H9 (cell line): ENCODE measurements around the gene UNC79. TPM values are rescaled to one million over a fixed set of nuclear protein-coding genes. Genes with fewer than 3 reads are reported as not detected.

Experiments
- DNase-seq: peaks from one replicate; pipeline ENCODE4 v3.0.0-alpha.2; 2017
- H2AFZ ChIP-seq: one replicate; pipeline ENCODE4 v1.6.1; 2013; ENCODE audit warnings: mild to moderate bottlenecking, low read length, control low read depth, moderate library complexity
- H2AK5ac ChIP-seq: 2 replicates; pipeline ENCODE4 v1.6.1; 2013; ENCODE audit warnings: low read length, control low read depth, mixed read lengths; ENCODE audit not compliant: insufficient read length
- H2BK120ac ChIP-seq: one replicate; pipeline ENCODE4 v1.6.1; 2013; ENCODE audit warnings: low read depth, mild to moderate bottlenecking, low read length, control low read depth, inconsistent platforms; ENCODE audit not compliant: poor library complexity, severe bottlenecking
- H2BK12ac ChIP-seq: 2 replicates; pipeline ENCODE4 v1.6.1; 2013; ENCODE audit warnings: low read length, control low read depth, mixed read lengths, low read depth; ENCODE audit not compliant: insufficient read length
- H2BK15ac ChIP-seq: 2 replicates; pipeline ENCODE4 v1.6.1; 2013; ENCODE audit warnings: low read depth, low read length, control low read depth
- H2BK20ac ChIP-seq: one replicate; pipeline ENCODE4 v1.6.1; 2013; ENCODE audit warnings: low read depth, mild to moderate bottlenecking, low read length, control low read depth, inconsistent platforms; ENCODE audit not compliant: poor library complexity, severe bottlenecking
- H2BK5ac ChIP-seq: 2 replicates; pipeline ENCODE4 v1.6.1; 2013; ENCODE audit warnings: low read length, control low read depth, mixed read lengths; ENCODE audit not compliant: insufficient read length
- H3K14ac ChIP-seq: 2 replicates; pipeline ENCODE4 v1.6.1; 2013; ENCODE audit warnings: low read length, control low read depth; ENCODE audit not compliant: insufficient read depth
- H3K18ac ChIP-seq: 2 replicates; pipeline ENCODE4 v1.6.1; 2013; ENCODE audit warnings: low read depth, mild to moderate bottlenecking, mixed read lengths, low read length, control low read depth; ENCODE audit not compliant: insufficient read length
- H3K23ac ChIP-seq: 2 replicates; pipeline ENCODE4 v1.6.1; 2013; ENCODE audit warnings: low read length, control low read depth, mixed read lengths, low read depth; ENCODE audit not compliant: insufficient read length
- H3K23me2 ChIP-seq: 2 replicates; pipeline ENCODE4 v1.6.1; 2013; ENCODE audit warnings: low read depth, mild to moderate bottlenecking, mixed read lengths, low read length, control low read depth; ENCODE audit not compliant: insufficient read length, poor library complexity, severe bottlenecking
- H3K27ac ChIP-seq: 2 replicates; pipeline ENCODE4 v1.5.1; 2013; ENCODE audit warnings: low read length, control low read depth, mixed read lengths, low read depth; ENCODE audit not compliant: insufficient read length
- H3K27me3 ChIP-seq: 2 replicates; pipeline ENCODE4 v1.6.1; 2013; ENCODE audit warnings: low read length, control low read depth, inconsistent platforms; ENCODE audit not compliant: insufficient read depth
- H3K4ac ChIP-seq: 2 replicates; pipeline ENCODE4 v1.6.1; 2013; ENCODE audit warnings: low read depth, mild to moderate bottlenecking, control low read depth, inconsistent platforms, low read length, moderate library complexity
- H3K4me1 ChIP-seq: 2 replicates; pipeline ENCODE4 v1.6.1; 2013; ENCODE audit warnings: low read length, control low read depth, inconsistent platforms; ENCODE audit not compliant: insufficient read depth
- H3K4me2 ChIP-seq: 2 replicates; pipeline ENCODE4 v1.6.1; 2013; ENCODE audit warnings: low read length, control low read depth, mixed read lengths; ENCODE audit not compliant: insufficient read length, insufficient read depth
- H3K56ac ChIP-seq: 2 replicates; pipeline ENCODE4 v1.6.1; 2013; ENCODE audit warnings: low read depth, mild to moderate bottlenecking, mixed read lengths, low read length, control low read depth; ENCODE audit not compliant: insufficient read length
- H3K79me1 ChIP-seq: 2 replicates; pipeline ENCODE4 v1.6.1; 2013; ENCODE audit warnings: low read depth, mild to moderate bottlenecking, moderate library complexity, low read length, control low read depth, inconsistent platforms; ENCODE audit not compliant: insufficient read depth, poor library complexity, severe bottlenecking
- H3K79me2 ChIP-seq: 2 replicates; pipeline ENCODE4 v1.6.1; 2013; ENCODE audit warnings: low read length, control low read depth, inconsistent platforms; ENCODE audit not compliant: insufficient read depth
- H3K9ac ChIP-seq: 2 replicates; pipeline ENCODE4 v1.6.1; 2013; ENCODE audit warnings: low read length, control low read depth, mixed read lengths; ENCODE audit not compliant: insufficient read length; ENCODE audit errors: extremely low read depth
- H3K9me3 ChIP-seq: one replicate; pipeline ENCODE4 v1.6.1; 2013; ENCODE audit warnings: low read depth, low read length, inconsistent platforms; ENCODE audit not compliant: control insufficient read depth
- H3T11ph ChIP-seq: one replicate; pipeline ENCODE4 v1.6.1; 2013; ENCODE audit warnings: mild to moderate bottlenecking, low read length, control low read depth, inconsistent platforms
- H4K20me1 ChIP-seq: one replicate; pipeline ENCODE4 v1.6.1; 2013; ENCODE audit not compliant: control insufficient read depth, insufficient read length, insufficient read depth
- H4K5ac ChIP-seq: 2 replicates; pipeline ENCODE4 v1.6.1; 2013; ENCODE audit warnings: low read depth, mild to moderate bottlenecking, mixed read lengths, low read length, control low read depth; ENCODE audit not compliant: insufficient read length
- H4K8ac ChIP-seq: replicated peaks from 2 replicates; pipeline ENCODE4 v1.6.1; 2013; ENCODE audit warnings: low read length, control low read depth, mixed read lengths, low read depth; ENCODE audit not compliant: insufficient read length
- H4K91ac ChIP-seq: 2 replicates; pipeline ENCODE4 v1.6.1; 2013; ENCODE audit warnings: low read depth, mild to moderate bottlenecking, moderate library complexity, mixed read lengths, low read length, control low read depth; ENCODE audit not compliant: insufficient read length
- H3K27ac Mint-ChIP-seq, 3 experiments: 2 replicates in 2 of 3; 3 replicates in 1 of 3; pipeline ENCODE4 v1.8.0; 2020 to 2021; ENCODE audit warnings: mixed read lengths in 3 of 3, mild to moderate bottlenecking in 1 of 3, moderate library complexity in 1 of 3
- H3K27me3 Mint-ChIP-seq: 2 replicates; pipeline ENCODE4 v1.8.0; 2021; ENCODE audit warnings: low read depth, mild to moderate bottlenecking, moderate library complexity, mixed read lengths
- H3K36me3 Mint-ChIP-seq, 3 experiments: 2 replicates in 2 of 3; 3 replicates in 1 of 3; pipeline ENCODE4 v1.8.0; 2020 to 2021; ENCODE audit warnings: low read depth in 3 of 3, mixed read lengths in 3 of 3; ENCODE audit not compliant: insufficient read depth in 1 of 3
- H3K4me1 Mint-ChIP-seq, 2 experiments: 2 replicates each; pipeline ENCODE4 v1.8.0; 2020; ENCODE audit warnings: mixed read lengths in 2 of 2
- H3K4me3 Mint-ChIP-seq, 2 experiments: 2 replicates in 1 of 2; 3 replicates in 1 of 2; pipeline ENCODE4 v1.8.0; 2020 to 2021; ENCODE audit warnings: mild to moderate bottlenecking in 2 of 2, mixed read lengths in 2 of 2, moderate library complexity in 1 of 2
- H3K9me3 Mint-ChIP-seq, 2 experiments: 2 replicates in 1 of 2; 3 replicates in 1 of 2; pipeline ENCODE4 v1.8.0; 2020; ENCODE audit warnings: mild to moderate bottlenecking in 2 of 2, mixed read lengths in 2 of 2, moderate library complexity in 1 of 2
- WGBS: extraction: QIAGEN DNeasy Blood & Tissue Kit; methylation state at CpG from one replicate; pipeline ENCODE4 v1.1.7; 2013; ENCODE audit warnings: missing lambda C conversion rate, low lambda C conversion rate, mixed read lengths; ENCODE audit not compliant: insufficient read length; ENCODE audit errors: extremely low coverage; 5-methylcytosine and 5-hydroxymethylcytosine counted together
- total RNA-seq: library from RNA; stranded (reverse); gene quantifications from 2 replicates; pipeline ENCODE4 v1.2.1, GENCODE V29; 2021
- TF ChIP-seq, protein P1 (sequence below): fragments of 200-600 bp; sonication (generic); conservative IDR thresholded peaks from 3 replicates; pipeline ENCODE4 v1.8.0; 2021; ENCODE audit warnings: antibody characterized with exemption, mild to moderate bottlenecking

UNC79 gene
- total RNA-seq, 1 experiment from 2014 or later: 3.0 TPM

DNA sequence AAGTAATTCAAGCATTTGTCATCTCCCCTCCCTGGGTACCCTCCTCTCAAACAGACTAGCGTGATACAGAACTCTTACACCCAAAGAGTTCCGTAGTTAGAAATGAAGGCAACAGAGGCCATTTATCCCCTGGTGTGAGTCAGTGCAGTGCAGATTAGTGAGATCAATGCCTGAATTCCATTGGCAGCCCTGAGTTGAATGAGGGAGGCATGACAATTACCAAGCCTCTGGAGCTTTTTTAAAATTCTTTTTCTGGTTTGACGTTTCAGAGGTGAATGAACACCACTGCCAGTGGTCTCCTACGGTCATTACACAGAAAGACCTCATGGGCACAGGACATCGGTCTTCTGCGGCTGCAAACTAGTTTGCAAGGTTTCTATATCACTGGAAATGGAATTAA lies 263.2 kb downstream of the UNC79 start:
- Mint-ChIP-seq H3K36me3 (peaks cover 3 to 17% (median 9%) of the 10 kb centered on the region in 3 experiments), H3K4me1 (peaks cover 51 to 55% of the 10 kb centered on the region in 2 experiments), H3K4me3 (peak overlapping the region in 1 of 2 experiments; percentile 34; a peak in 1 of 5 replicates), H3K27ac (peak overlapping the region in 2 of 3 experiments; percentile 11 to 86; a peak in 3 of 7 replicates), H3K27me3 (no peaks in the 10 kb centered on the region), H3K9me3 (peaks cover 6 to 8% of the 10 kb centered on the region in 2 experiments)
- Histone ChIP-seq H3K23me2 (no peaks in the 10 kb centered on the region), H2AK5ac (no peak overlapping the region), H3K79me1 (no peaks in the 10 kb centered on the region), H4K91ac (no peak overlapping the region), H2AFZ (no peak overlapping the region), H2BK5ac (no peak overlapping the region), H4K20me1 (no peaks in the 10 kb centered on the region), H3K14ac (no peak overlapping the region), H3K56ac (no peak overlapping the region), H3K4me1 (peaks cover 12% of the 10 kb centered on the region), H4K5ac (no peak overlapping the region), H3K79me2 (no peaks in the 10 kb centered on the region), H3K4me2 (no peak overlapping the region), H3K4ac (no peak overlapping the region), H3T11ph (no peak overlapping the region), H3K9me3 (no peaks in the 10 kb centered on the region), H4K8ac (no peak overlapping the region), H3K27me3 (no peaks in the 10 kb centered on the region), H3K23ac (no peak overlapping the region), H3K18ac (no peak overlapping the region), H2BK12ac (no peak overlapping the region), H2BK120ac (no peak overlapping the region), H2BK15ac (no peak overlapping the region), H3K9ac (no peak overlapping the region), H2BK20ac (no peak overlapping the region), H3K27ac (peak overlapping the region; percentile 35)
- no CpG with 5 or more reads among the region's 6 CpGs for WGBS
- TF ChIP-seq, protein P1, sequence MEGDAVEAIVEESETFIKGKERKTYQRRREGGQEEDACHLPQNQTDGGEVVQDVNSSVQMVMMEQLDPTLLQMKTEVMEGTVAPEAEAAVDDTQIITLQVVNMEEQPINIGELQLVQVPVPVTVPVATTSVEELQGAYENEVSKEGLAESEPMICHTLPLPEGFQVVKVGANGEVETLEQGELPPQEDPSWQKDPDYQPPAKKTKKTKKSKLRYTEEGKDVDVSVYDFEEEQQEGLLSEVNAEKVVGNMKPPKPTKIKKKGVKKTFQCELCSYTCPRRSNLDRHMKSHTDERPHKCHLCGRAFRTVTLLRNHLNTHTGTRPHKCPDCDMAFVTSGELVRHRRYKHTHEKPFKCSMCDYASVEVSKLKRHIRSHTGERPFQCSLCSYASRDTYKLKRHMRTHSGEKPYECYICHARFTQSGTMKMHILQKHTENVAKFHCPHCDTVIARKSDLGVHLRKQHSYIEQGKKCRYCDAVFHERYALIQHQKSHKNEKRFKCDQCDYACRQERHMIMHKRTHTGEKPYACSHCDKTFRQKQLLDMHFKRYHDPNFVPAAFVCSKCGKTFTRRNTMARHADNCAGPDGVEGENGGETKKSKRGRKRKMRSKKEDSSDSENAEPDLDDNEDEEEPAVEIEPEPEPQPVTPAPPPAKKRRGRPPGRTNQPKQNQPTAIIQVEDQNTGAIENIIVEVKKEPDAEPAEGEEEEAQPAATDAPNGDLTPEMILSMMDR: no peak
- DNase-seq: no peak
